DOHH2 (cell line): ENCODE data around the gene PMF1.

Experiments used
- H3F3A ChIP-seq: fragments of 200-600 bp; sonication (generic), shearing (Covaris generic); 2 replicates; pipeline ENCODE4 v1.6.0; 2016; ENCODE audit warnings: antibody characterized with exemption, mild to moderate bottlenecking; ENCODE audit not compliant: control insufficient read depth, insufficient read depth
- H3K27ac ChIP-seq: fragments of 200-600 bp; sonication (generic); 2 replicates; pipeline ENCODE4 v1.5.1; 2014; ENCODE audit warnings: low read depth, mild to moderate bottlenecking, low read length, moderate library complexity
- H3K27me3 ChIP-seq: fragments of 200-600 bp; sonication (generic); 2 replicates; pipeline ENCODE4 v1.6.1; 2014; ENCODE audit warnings: mild to moderate bottlenecking, low read length, mixed read lengths; ENCODE audit not compliant: control insufficient read depth
- H3K36me3 ChIP-seq: fragments of 200-600 bp; sonication (generic); 2 replicates; pipeline ENCODE4 v1.6.1; 2014; ENCODE audit warnings: mild to moderate bottlenecking, low read length, moderate library complexity, mixed read lengths; ENCODE audit not compliant: control insufficient read depth
- H3K4me1 ChIP-seq: fragments of 200-600 bp; sonication (generic); 2 replicates; pipeline ENCODE4 v1.6.1; 2014; ENCODE audit warnings: mild to moderate bottlenecking, low read length, mixed read lengths; ENCODE audit not compliant: control insufficient read depth
- H3K4me2 ChIP-seq: fragments of 200-600 bp; sonication (generic); 2 replicates; pipeline ENCODE4 v1.6.0; 2014; ENCODE audit warnings: mild to moderate bottlenecking, low read length, moderate library complexity
- H3K4me3 ChIP-seq: fragments of 200-600 bp; sonication (generic); 2 replicates; pipeline ENCODE4 v1.5.1; 2014; ENCODE audit warnings: mild to moderate bottlenecking, low read length, mixed read lengths
- H3K79me2 ChIP-seq: fragments of 200-600 bp; sonication (generic); 2 replicates; pipeline ENCODE4 v1.6.1; 2014; ENCODE audit warnings: mild to moderate bottlenecking, low read length, mixed read lengths; ENCODE audit not compliant: control insufficient read depth
- H3K9me2 ChIP-seq: fragments of 200-600 bp; sonication (generic); replicated peaks from 2 replicates; pipeline ENCODE4 v1.6.1; 2014; ENCODE audit warnings: mild to moderate bottlenecking, low read length, mixed read lengths; ENCODE audit not compliant: control insufficient read depth
- H3K9me3 ChIP-seq: fragments of 200-600 bp; sonication (generic); 2 replicates; pipeline ENCODE4 v1.6.1; 2014; ENCODE audit warnings: antibody characterized with exemption, low read length, mixed read lengths; ENCODE audit not compliant: control insufficient read depth, insufficient read depth
- H4K20me1 ChIP-seq: fragments of 200-600 bp; sonication (generic); 2 replicates; pipeline ENCODE4 v1.6.0; 2014; ENCODE audit warnings: low read depth, mild to moderate bottlenecking, antibody characterized with exemption, low read length, moderate library complexity; ENCODE audit not compliant: control insufficient read depth, insufficient read depth
- EZH2phosphoT487 ChIP-seq: fragments of 200-600 bp; sonication (generic); IDR thresholded peaks from 2 replicates; pipeline ENCODE4 v1.6.1; 2017; ENCODE audit warnings: borderline replicate concordance, mild to moderate bottlenecking, antibody characterized with exemption, low read length, moderate library complexity, mixed read lengths
- TF ChIP-seq, protein P1 (sequence below): fragments of 200-600 bp; sonication (generic); IDR thresholded peaks from one replicate; pipeline ENCODE4 v1.5.1; 2014; ENCODE audit warnings: antibody characterized with exemption, mild to moderate bottlenecking, low read depth, low read length; ENCODE audit not compliant: poor library complexity, severe bottlenecking

Gene PMF1

DNA sequence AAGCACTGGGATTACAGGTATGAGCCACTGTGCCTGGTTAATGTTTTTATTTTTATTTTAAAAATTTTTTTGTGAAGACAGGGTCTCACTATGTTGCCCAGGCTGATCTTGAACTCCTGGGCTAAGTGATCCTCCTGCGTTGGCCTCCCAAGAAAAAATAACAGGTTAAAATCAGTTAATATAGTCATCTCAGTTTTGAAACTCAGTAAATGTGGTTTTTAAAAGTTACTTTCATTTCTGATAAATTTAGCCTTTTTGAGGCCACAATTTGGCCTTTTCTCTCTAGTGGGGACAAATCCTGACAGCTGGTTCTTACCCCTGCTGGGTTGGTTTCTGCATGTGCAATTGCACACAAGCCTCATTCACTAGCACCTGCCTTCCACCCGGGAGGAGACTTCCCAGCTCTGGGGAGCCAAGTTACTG, 13.3 kb downstream of the PMF1 start:
- Histone ChIP-seq H3K9me3 (no peaks in the 10 kb centered on the region), H3K9me2 (no peaks in the 10 kb centered on the region), H3K79me2 (no peaks in the 10 kb centered on the region), H3F3A (peaks cover 2% of the 10 kb centered on the region; the same call in 1 of the 2 replicates), H3K27me3 (no peaks in the 10 kb centered on the region), H3K4me3 (no peak overlapping the region), H3K36me3 (peaks cover 41% of the 10 kb centered on the region), H3K27ac (no peak overlapping the region), H4K20me1 (no peaks in the 10 kb centered on the region), H3K4me1 (peaks cover 8% of the 10 kb centered on the region), H3K4me2 (no peak overlapping the region)
- TF ChIP-seq, protein P1, sequence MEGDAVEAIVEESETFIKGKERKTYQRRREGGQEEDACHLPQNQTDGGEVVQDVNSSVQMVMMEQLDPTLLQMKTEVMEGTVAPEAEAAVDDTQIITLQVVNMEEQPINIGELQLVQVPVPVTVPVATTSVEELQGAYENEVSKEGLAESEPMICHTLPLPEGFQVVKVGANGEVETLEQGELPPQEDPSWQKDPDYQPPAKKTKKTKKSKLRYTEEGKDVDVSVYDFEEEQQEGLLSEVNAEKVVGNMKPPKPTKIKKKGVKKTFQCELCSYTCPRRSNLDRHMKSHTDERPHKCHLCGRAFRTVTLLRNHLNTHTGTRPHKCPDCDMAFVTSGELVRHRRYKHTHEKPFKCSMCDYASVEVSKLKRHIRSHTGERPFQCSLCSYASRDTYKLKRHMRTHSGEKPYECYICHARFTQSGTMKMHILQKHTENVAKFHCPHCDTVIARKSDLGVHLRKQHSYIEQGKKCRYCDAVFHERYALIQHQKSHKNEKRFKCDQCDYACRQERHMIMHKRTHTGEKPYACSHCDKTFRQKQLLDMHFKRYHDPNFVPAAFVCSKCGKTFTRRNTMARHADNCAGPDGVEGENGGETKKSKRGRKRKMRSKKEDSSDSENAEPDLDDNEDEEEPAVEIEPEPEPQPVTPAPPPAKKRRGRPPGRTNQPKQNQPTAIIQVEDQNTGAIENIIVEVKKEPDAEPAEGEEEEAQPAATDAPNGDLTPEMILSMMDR, result no peak
- TF ChIP-seq EZH2phosphoT487, result no peak

DNA sequence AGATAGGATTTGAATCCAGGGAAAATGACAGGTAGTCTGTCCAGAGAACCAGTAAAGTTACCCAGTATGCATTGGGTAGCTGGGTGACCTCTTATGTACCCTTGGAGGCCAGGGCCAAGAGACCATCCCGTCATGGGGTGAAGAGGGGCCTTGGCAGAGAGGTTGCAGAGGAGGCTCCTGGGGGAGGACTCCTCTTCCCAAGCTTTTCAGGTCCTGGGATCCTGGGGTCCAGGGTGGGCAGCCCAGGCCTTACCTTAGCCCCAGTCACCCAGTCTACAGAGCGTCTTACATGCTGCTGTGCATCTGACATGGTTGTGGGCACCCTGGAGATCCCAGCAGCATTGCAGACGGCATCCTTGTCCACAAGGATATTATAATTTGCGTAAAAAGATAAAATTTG, 14.0 kb downstream of the PMF1 start:
- Histone ChIP-seq H3K27me3 (no peaks in the 10 kb centered on the region), H3K4me2 (no peak overlapping the region), H3F3A (peaks cover 2% of the 10 kb centered on the region; the same call in 1 of the 2 replicates), H3K4me3 (no peak overlapping the region), H3K79me2 (no peaks in the 10 kb centered on the region), H3K36me3 (peaks cover 34% of the 10 kb centered on the region), H3K9me2 (no peaks in the 10 kb centered on the region), H4K20me1 (no peaks in the 10 kb centered on the region), H3K4me1 (peaks cover 8% of the 10 kb centered on the region), H3K9me3 (no peaks in the 10 kb centered on the region), H3K27ac (no peak overlapping the region)
- TF ChIP-seq, protein P1, result no peak
- TF ChIP-seq EZH2phosphoT487, result no peak

DNA sequence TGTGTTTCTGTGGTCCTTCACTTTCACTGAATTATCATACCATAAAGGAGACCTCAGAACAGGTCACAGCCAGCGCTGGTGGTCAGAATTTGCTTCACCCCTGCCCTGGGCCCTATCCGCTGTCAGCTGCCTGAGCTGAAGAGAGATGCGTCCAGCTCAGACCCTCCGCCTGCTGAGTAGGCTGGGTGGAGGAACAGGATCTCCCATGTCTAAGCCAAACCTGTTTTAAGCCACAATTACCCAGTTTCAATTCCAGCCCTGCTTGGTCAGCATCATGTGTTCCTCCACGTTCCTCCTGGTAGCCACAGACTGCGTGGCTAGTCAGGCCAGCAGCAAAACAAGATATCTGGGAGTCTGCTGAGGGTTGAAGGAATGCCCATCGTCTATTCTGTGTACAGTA, 15.7 kb downstream of the PMF1 start:
- Histone ChIP-seq H3K27ac (no peak overlapping the region), H3K9me2 (no peaks in the 10 kb centered on the region), H3K79me2 (no peaks in the 10 kb centered on the region), H3K36me3 (peaks cover 25% of the 10 kb centered on the region), H3F3A (peaks cover 2% of the 10 kb centered on the region; the same call in 1 of the 2 replicates), H3K4me3 (no peak overlapping the region), H3K27me3 (no peaks in the 10 kb centered on the region), H3K9me3 (no peaks in the 10 kb centered on the region), H4K20me1 (no peaks in the 10 kb centered on the region), H3K4me1 (peaks cover 8% of the 10 kb centered on the region), H3K4me2 (no peak overlapping the region)
- TF ChIP-seq EZH2phosphoT487, result no peak
- TF ChIP-seq, protein P1, result no peak
